Body of pancreas (tissue), 4 donors: ENCODE data around the gene KLHL29.

ENCODE experiments used
- POLR2A ChIP-seq, 3 donors: fragments of 450-650 bp; IDR thresholded peaks; one replicate each; pipeline ENCODE4 v1.6.1; 2016; ENCODE audit warnings: antibody characterized with exemption in 3 of 3, mild to moderate bottlenecking in 2 of 3
- TF ChIP-seq, protein P1 (sequence below), 7 experiments: fragments of 450-650 bp in 4 of 7; fragments of 200-600 bp in 3 of 7; sonication (generic) in 3 of 7; IDR thresholded peaks; one replicate each; pipeline ENCODE4 v1.5.1; 2016 to 2019; ENCODE audit warnings: antibody characterized with exemption in 7 of 7

DNA sequence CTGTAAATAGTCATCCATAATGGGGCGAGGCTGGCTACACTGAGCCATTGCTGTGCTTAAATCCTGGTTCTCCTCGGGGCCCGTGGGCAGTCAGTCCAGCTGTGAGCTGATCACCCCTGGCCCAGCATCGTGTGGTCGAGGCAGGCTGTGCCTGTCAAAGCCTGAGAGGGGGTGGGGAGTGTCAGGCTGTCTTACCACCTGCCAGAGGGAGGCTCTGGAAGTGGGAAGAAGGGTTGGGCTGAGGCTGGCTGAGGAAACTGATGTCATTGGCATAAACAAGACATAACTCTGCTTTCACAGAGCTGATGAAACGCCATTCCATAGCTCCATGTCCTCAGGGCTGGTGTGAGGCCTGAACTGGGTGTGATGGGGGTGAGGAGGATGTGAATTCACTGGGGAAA is 49.7 kb downstream of the KLHL29 start:
- TF ChIP-seq, protein P1, sequence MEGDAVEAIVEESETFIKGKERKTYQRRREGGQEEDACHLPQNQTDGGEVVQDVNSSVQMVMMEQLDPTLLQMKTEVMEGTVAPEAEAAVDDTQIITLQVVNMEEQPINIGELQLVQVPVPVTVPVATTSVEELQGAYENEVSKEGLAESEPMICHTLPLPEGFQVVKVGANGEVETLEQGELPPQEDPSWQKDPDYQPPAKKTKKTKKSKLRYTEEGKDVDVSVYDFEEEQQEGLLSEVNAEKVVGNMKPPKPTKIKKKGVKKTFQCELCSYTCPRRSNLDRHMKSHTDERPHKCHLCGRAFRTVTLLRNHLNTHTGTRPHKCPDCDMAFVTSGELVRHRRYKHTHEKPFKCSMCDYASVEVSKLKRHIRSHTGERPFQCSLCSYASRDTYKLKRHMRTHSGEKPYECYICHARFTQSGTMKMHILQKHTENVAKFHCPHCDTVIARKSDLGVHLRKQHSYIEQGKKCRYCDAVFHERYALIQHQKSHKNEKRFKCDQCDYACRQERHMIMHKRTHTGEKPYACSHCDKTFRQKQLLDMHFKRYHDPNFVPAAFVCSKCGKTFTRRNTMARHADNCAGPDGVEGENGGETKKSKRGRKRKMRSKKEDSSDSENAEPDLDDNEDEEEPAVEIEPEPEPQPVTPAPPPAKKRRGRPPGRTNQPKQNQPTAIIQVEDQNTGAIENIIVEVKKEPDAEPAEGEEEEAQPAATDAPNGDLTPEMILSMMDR (IDR thresholded peaks at IDR 0.05): no peak
- TF ChIP-seq POLR2A (IDR thresholded peaks at IDR 0.05): no peak
